SU-DHL-6 (cell line): ENCODE measurements around the gene RAB3C.

Experiments
- H2AFZ ChIP-seq: fragments of 200-600 bp; sonication (generic); 2 replicates; pipeline ENCODE4 v1.6.1; 2014; ENCODE audit warnings: low read depth, mild to moderate bottlenecking, moderate library complexity, mixed read lengths, antibody characterized with exemption, low read length; ENCODE audit not compliant: severe bottlenecking
- H3F3A ChIP-seq: fragments of 200-600 bp; shearing (Covaris generic); 2 replicates; pipeline ENCODE4 v1.6.0; 2016; ENCODE audit warnings: antibody characterized with exemption, mild to moderate bottlenecking; ENCODE audit not compliant: insufficient read depth
- H3K27ac ChIP-seq: fragments of 200-600 bp; sonication (generic); 2 replicates; pipeline ENCODE4 v1.5.1; 2016; ENCODE audit warnings: low read depth, mild to moderate bottlenecking, low read length, moderate library complexity, mixed read lengths
- H3K27me3 ChIP-seq: fragments of 200-600 bp; sonication (generic), shearing (Covaris generic); 2 replicates; pipeline ENCODE4 v1.6.0; 2014; ENCODE audit warnings: mild to moderate bottlenecking, low read length
- H3K36me3 ChIP-seq: fragments of 200-600 bp; sonication (generic); 2 replicates; pipeline ENCODE4 v1.6.1; 2014; ENCODE audit warnings: mild to moderate bottlenecking, low read length, mixed read lengths
- H3K4me2 ChIP-seq: fragments of 300-600, 200-600 bp; shearing (Covaris generic), sonication (generic); 2 replicates; pipeline ENCODE4 v1.6.0; 2014; ENCODE audit warnings: low read length, low read depth, mild to moderate bottlenecking; ENCODE audit not compliant: poor library complexity, severe bottlenecking
- H3K4me3 ChIP-seq: fragments of 200-600 bp; sonication (generic); 2 replicates; pipeline ENCODE4 v1.5.1; 2014; ENCODE audit warnings: antibody characterized with exemption, low read length, mild to moderate bottlenecking, mixed read lengths; ENCODE audit not compliant: insufficient read depth, poor library complexity, severe bottlenecking
- H3K79me2 ChIP-seq: fragments of 200-600 bp; sonication (generic); 2 replicates; pipeline ENCODE4 v1.6.1; 2014; ENCODE audit warnings: mild to moderate bottlenecking, low read length, moderate library complexity; ENCODE audit not compliant: insufficient read depth
- H3K9ac ChIP-seq: fragments of 200-600 bp; sonication (generic); 2 replicates; pipeline ENCODE4 v1.7.0; 2014; ENCODE audit warnings: mild to moderate bottlenecking, low read length
- H3K9me2 ChIP-seq: fragments of 200-600 bp; sonication (generic); replicated peaks from 2 replicates; pipeline ENCODE4 v1.6.1; 2014; ENCODE audit warnings: low read length; ENCODE audit not compliant: insufficient read depth
- H3K9me3 ChIP-seq: fragments of 200-600 bp; sonication (generic); 2 replicates; pipeline ENCODE4 v1.6.1; 2014; ENCODE audit warnings: low read length, mixed read lengths; ENCODE audit not compliant: insufficient read depth
- H4K20me1 ChIP-seq: fragments of 200-600 bp; sonication (generic); 2 replicates; pipeline ENCODE4 v1.6.1; 2014; ENCODE audit warnings: low read depth, mild to moderate bottlenecking, antibody characterized with exemption, low read length, moderate library complexity, mixed read lengths
- CTCF ChIP-seq: fragments of 200-600 bp; sonication (generic); IDR thresholded peaks from one replicate; pipeline ENCODE4 v1.5.1; 2017; ENCODE audit warnings: antibody characterized with exemption, mild to moderate bottlenecking, low read length, moderate library complexity; ENCODE audit not compliant: insufficient read depth, poor library complexity, severe bottlenecking
- EZH2phosphoT487 ChIP-seq: fragments of 200-600 bp; sonication (generic), shearing (Covaris generic); conservative IDR thresholded peaks from 2 replicates; pipeline ENCODE4 v1.6.1; 2018; ENCODE audit warnings: mild to moderate bottlenecking, antibody characterized with exemption, low read length, moderate library complexity, mixed read lengths

The RAB3C gene

GRCh38 chr5:58761407-58761806 lies 178.5 kb downstream of the RAB3C start:
- no peaks in the 10 kb centered on the region for H3K27me3 ChIP-seq
- H3K79me2 ChIP-seq, result no peaks in the 10 kb centered on the region
- H3F3A ChIP-seq, result no peaks in the 10 kb centered on the region
- no peaks in the 10 kb centered on the region for H3K9me2 ChIP-seq
- H3K36me3 ChIP-seq, result no peaks in the 10 kb centered on the region
- no peaks in the 10 kb centered on the region for H3K9me3 ChIP-seq
- no peak overlapping the region for H3K9ac ChIP-seq
- H2AFZ ChIP-seq, result no peak overlapping the region
- H3K27ac ChIP-seq, result no peak overlapping the region
- H4K20me1 ChIP-seq, result no peaks in the 10 kb centered on the region
- no peak for TF ChIP-seq CTCF
- TF ChIP-seq EZH2phosphoT487, result no peak
- H3K4me3 ChIP-seq, result no peak overlapping the region
- no peak overlapping the region for H3K4me2 ChIP-seq

GRCh38 chr5:58763390-58763789 lies 180.5 kb downstream of the RAB3C start:
- Histone ChIP-seq H3K9ac (no peak overlapping the region), H3F3A (no peaks in the 10 kb centered on the region), H3K9me2 (no peaks in the 10 kb centered on the region), H3K4me3 (no peak overlapping the region), H2AFZ (no peak overlapping the region), H3K27ac (no peak overlapping the region), H3K9me3 (no peaks in the 10 kb centered on the region), H3K36me3 (no peaks in the 10 kb centered on the region), H3K4me2 (no peak overlapping the region), H3K79me2 (no peaks in the 10 kb centered on the region), H4K20me1 (no peaks in the 10 kb centered on the region), H3K27me3 (no peaks in the 10 kb centered on the region)
- no peak for TF ChIP-seq CTCF
- TF ChIP-seq EZH2phosphoT487, result no peak

GRCh38 chr5:58764199-58764598 lies 181.3 kb downstream of the RAB3C start:
- H2AFZ ChIP-seq, result no peak overlapping the region
- no peaks in the 10 kb centered on the region for H3K9me3 ChIP-seq

More at GRCh38 chr5:58764199-58764598, 181.3 kb downstream of the RAB3C start:
- Histone ChIP-seq H3K4me2 (no peak overlapping the region), H3K4me3 (no peak overlapping the region), H3K27ac (no peak overlapping the region), H3K36me3 (no peaks in the 10 kb centered on the region), H3K9ac (no peak overlapping the region), H3K79me2 (no peaks in the 10 kb centered on the region), H3F3A (no peaks in the 10 kb centered on the region), H4K20me1 (no peaks in the 10 kb centered on the region), H3K27me3 (no peaks in the 10 kb centered on the region), H3K9me2 (no peaks in the 10 kb centered on the region)
- TF ChIP-seq CTCF (no peak), EZH2phosphoT487 (no peak)
